ENCODE results near the gene SCRN2.

DNA sequence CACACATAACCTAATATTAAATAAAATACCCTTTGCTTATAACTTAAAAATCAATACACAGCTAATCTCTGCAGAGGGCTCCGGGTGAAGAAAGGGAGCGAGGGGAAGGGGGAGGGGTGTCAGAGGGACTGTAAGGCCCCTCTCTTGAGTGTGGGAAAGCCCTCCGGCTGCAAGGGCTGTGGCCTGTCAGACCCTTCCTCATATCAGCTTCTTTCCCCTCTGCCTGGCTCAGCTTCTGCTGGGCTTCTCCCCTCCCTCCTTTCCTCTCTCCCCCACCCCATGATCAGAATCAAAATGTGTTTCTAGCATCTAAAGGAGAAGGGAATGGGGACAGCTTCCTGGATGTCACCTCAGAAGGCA, 4.6 kb upstream of the SCRN2 start:
- TF ChIP-seq, protein P1, sequence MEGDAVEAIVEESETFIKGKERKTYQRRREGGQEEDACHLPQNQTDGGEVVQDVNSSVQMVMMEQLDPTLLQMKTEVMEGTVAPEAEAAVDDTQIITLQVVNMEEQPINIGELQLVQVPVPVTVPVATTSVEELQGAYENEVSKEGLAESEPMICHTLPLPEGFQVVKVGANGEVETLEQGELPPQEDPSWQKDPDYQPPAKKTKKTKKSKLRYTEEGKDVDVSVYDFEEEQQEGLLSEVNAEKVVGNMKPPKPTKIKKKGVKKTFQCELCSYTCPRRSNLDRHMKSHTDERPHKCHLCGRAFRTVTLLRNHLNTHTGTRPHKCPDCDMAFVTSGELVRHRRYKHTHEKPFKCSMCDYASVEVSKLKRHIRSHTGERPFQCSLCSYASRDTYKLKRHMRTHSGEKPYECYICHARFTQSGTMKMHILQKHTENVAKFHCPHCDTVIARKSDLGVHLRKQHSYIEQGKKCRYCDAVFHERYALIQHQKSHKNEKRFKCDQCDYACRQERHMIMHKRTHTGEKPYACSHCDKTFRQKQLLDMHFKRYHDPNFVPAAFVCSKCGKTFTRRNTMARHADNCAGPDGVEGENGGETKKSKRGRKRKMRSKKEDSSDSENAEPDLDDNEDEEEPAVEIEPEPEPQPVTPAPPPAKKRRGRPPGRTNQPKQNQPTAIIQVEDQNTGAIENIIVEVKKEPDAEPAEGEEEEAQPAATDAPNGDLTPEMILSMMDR (IDR thresholded peaks at IDR 0.05) = no peak
- TF ChIP-seq, protein P2, sequence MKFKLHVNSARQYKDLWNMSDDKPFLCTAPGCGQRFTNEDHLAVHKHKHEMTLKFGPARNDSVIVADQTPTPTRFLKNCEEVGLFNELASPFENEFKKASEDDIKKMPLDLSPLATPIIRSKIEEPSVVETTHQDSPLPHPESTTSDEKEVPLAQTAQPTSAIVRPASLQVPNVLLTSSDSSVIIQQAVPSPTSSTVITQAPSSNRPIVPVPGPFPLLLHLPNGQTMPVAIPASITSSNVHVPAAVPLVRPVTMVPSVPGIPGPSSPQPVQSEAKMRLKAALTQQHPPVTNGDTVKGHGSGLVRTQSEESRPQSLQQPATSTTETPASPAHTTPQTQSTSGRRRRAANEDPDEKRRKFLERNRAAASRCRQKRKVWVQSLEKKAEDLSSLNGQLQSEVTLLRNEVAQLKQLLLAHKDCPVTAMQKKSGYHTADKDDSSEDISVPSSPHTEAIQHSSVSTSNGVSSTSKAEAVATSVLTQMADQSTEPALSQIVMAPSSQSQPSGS (CRISPR knock-in tag; IDR thresholded peaks at IDR 0.05; ENCODE audit: borderline replicate concordance, low read depth) = no peak
- TF ChIP-seq, protein P3, sequence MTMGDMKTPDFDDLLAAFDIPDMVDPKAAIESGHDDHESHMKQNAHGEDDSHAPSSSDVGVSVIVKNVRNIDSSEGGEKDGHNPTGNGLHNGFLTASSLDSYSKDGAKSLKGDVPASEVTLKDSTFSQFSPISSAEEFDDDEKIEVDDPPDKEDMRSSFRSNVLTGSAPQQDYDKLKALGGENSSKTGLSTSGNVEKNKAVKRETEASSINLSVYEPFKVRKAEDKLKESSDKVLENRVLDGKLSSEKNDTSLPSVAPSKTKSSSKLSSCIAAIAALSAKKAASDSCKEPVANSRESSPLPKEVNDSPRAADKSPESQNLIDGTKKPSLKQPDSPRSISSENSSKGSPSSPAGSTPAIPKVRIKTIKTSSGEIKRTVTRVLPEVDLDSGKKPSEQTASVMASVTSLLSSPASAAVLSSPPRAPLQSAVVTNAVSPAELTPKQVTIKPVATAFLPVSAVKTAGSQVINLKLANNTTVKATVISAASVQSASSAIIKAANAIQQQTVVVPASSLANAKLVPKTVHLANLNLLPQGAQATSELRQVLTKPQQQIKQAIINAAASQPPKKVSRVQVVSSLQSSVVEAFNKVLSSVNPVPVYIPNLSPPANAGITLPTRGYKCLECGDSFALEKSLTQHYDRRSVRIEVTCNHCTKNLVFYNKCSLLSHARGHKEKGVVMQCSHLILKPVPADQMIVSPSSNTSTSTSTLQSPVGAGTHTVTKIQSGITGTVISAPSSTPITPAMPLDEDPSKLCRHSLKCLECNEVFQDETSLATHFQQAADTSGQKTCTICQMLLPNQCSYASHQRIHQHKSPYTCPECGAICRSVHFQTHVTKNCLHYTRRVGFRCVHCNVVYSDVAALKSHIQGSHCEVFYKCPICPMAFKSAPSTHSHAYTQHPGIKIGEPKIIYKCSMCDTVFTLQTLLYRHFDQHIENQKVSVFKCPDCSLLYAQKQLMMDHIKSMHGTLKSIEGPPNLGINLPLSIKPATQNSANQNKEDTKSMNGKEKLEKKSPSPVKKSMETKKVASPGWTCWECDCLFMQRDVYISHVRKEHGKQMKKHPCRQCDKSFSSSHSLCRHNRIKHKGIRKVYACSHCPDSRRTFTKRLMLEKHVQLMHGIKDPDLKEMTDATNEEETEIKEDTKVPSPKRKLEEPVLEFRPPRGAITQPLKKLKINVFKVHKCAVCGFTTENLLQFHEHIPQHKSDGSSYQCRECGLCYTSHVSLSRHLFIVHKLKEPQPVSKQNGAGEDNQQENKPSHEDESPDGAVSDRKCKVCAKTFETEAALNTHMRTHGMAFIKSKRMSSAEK (CRISPR knock-in tag; IDR thresholded peaks at IDR 0.05; ENCODE audit: borderline replicate concordance) = no peak
- TF ChIP-seq GTF2I (CRISPR knock-in tag; conservative IDR thresholded peaks at IDR 0.05) = no peak
- no peak for TF ChIP-seq CBFB (CRISPR knock-in tag; IDR thresholded peaks at IDR 0.05; ENCODE audit: low read depth)
- TF ChIP-seq, protein P4, sequence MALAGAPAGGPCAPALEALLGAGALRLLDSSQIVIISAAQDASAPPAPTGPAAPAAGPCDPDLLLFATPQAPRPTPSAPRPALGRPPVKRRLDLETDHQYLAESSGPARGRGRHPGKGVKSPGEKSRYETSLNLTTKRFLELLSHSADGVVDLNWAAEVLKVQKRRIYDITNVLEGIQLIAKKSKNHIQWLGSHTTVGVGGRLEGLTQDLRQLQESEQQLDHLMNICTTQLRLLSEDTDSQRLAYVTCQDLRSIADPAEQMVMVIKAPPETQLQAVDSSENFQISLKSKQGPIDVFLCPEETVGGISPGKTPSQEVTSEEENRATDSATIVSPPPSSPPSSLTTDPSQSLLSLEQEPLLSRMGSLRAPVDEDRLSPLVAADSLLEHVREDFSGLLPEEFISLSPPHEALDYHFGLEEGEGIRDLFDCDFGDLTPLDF (CRISPR knock-in tag; IDR thresholded peaks at IDR 0.05) = no peak
- TF ChIP-seq, protein P5, sequence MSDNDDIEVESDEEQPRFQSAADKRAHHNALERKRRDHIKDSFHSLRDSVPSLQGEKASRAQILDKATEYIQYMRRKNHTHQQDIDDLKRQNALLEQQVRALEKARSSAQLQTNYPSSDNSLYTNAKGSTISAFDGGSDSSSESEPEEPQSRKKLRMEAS (CRISPR knock-in tag; IDR thresholded peaks at IDR 0.05) = no peak
- no peak for TF ChIP-seq NR3C1 (CRISPR knock-in tag; conservative IDR thresholded peaks at IDR 0.05; ENCODE audit: low read depth)
- TF ChIP-seq, protein P6, sequence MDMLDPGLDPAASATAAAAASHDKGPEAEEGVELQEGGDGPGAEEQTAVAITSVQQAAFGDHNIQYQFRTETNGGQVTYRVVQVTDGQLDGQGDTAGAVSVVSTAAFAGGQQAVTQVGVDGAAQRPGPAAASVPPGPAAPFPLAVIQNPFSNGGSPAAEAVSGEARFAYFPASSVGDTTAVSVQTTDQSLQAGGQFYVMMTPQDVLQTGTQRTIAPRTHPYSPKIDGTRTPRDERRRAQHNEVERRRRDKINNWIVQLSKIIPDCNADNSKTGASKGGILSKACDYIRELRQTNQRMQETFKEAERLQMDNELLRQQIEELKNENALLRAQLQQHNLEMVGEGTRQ (CRISPR knock-in tag; IDR thresholded peaks at IDR 0.05) = no peak
- TF ChIP-seq SP1 (CRISPR knock-in tag; conservative IDR thresholded peaks at IDR 0.05) = no peak
